Astrocyte of the cerebellum (primary cell): ENCODE results near the gene RPL36AL.

Experiments
- DNase-seq: peaks from one replicate; pipeline ENCODE4 v3.0.0-alpha.2; 2011; ENCODE audit warnings: low read depth
- H3K4me3 ChIP-seq: 2 replicates; pipeline ENCODE4 v1.5.1; 2011; ENCODE audit warnings: mild to moderate bottlenecking, low read depth, low read length, moderate library complexity
- in situ Hi-C: cut with HindIII; loops from 2 replicates; pipeline ENCODE4 v1.10.0; 2017; ENCODE audit warnings: low sequenced_read_pairs
- TF ChIP-seq, protein P1 (sequence below): IDR thresholded peaks from 2 replicates; pipeline ENCODE4 v1.5.1; 2012; ENCODE audit warnings: low read length, low read depth, moderate library complexity, mild to moderate bottlenecking; ENCODE audit errors: missing control alignments

The RPL36AL gene

DNA sequence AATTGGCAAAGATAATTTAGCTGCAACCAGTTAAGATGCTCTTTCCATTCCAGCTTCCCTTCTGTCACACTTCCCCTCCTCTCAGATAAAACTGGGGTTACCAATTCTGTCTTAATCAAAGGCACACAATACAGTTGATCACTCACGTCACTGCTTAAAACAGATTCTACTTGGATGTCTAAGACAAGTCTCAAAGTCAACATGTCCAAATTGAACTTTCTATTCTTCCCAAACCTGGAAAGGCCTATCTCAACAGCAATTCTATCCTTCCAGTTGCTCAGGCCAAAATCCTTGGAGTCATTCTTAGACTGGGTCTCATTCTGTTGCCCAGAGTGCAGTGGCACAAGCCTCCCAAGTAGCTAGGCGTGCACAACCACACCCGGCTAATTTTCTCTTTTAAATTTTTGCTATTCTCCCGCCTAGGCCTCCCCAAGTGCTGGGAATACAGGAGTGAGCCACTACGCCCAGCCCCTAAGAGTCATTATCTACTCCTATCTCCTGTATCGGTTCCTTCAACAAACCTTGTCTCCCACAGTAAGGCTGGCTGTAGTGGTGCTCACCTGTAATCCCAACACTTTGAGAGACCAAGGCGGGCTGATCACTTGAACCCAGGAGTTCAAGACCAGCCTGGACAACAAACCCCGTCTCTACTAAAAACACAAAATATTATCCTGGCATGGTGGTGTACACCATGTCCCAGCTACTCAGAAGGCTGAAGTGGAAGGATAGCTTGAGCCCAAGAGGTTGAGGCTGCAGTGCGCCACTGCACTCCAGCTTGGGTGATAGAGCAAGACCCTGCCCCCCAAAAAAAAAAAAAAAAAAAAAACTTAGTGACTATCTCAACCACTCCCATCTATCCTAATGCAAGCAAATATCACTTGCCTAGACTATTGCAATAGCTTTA, 39.0 kb downstream of the RPL36AL start:
- no peak overlapping the region for H3K4me3 ChIP-seq
- no peak for DNase-seq
- TF ChIP-seq, protein P1, sequence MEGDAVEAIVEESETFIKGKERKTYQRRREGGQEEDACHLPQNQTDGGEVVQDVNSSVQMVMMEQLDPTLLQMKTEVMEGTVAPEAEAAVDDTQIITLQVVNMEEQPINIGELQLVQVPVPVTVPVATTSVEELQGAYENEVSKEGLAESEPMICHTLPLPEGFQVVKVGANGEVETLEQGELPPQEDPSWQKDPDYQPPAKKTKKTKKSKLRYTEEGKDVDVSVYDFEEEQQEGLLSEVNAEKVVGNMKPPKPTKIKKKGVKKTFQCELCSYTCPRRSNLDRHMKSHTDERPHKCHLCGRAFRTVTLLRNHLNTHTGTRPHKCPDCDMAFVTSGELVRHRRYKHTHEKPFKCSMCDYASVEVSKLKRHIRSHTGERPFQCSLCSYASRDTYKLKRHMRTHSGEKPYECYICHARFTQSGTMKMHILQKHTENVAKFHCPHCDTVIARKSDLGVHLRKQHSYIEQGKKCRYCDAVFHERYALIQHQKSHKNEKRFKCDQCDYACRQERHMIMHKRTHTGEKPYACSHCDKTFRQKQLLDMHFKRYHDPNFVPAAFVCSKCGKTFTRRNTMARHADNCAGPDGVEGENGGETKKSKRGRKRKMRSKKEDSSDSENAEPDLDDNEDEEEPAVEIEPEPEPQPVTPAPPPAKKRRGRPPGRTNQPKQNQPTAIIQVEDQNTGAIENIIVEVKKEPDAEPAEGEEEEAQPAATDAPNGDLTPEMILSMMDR, result no peak
- in situ Hi-C loops, result no loop called here

DNA sequence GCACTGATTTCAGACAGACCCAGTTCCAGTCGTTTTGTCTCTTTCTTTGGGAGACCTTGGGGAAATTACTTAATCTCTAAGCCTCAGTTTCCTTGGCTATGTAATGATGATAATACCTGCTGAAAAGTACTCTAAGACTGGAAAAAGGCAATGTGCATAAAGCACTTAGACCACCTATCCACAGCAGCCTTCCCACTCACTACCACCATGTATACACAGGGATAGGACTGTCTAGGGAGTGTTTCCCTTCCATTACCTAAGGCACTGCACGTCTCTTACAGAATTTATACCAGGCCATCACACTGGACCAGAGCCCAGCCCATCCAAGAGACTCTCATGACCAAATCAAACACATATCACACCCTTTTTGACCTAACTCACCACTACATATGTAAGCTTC, 40.6 kb downstream of the RPL36AL start:
- no peak for DNase-seq
- TF ChIP-seq, protein P1, result no peak
- in situ Hi-C loops, result no loop called here
- no peak overlapping the region for H3K4me3 ChIP-seq

DNA sequence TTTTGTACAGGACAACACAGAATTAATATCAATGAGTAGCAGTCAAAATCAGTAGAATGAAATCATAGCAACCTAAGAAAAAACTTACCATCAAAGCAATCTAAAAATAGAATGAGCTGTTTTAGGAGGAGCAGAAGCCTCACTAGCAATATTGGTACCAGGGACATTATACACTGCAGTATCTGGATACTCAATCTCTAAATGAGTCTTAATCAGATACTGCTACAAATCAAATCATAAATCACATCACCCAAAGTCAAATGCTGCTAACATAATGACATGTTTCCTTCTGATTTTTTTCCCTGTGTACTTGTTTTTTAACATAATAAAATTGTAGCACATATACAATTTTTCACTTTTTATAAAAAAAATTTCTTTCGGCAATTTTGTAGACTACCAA, 42.3 kb downstream of the RPL36AL start:
- DNase-seq, result no peak
- TF ChIP-seq, protein P1, result no peak
- no peak overlapping the region for H3K4me3 ChIP-seq
- in situ Hi-C loops, result no loop called here

DNA sequence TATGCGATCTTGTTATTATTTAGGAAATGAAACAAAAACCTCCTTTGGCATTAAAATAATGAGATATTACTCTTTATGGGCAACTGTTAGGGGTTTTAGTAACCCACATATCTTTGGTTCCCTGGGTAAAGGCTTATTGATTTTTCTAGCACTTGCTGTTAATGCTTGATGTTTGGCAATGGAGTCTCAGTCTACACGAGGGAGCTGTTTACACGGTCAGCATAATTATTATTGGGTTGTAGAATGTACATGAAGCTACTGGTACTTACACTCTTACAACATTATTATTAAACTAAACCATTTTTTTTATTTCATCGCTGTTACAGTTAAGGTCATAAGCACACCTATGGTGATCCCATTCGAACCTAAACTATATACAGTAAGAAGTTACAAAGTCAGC, 46.4 kb downstream of the RPL36AL start:
- in situ Hi-C loops, result no loop called here
- TF ChIP-seq, protein P1, result no peak
- DNase-seq, result no peak

DNA sequence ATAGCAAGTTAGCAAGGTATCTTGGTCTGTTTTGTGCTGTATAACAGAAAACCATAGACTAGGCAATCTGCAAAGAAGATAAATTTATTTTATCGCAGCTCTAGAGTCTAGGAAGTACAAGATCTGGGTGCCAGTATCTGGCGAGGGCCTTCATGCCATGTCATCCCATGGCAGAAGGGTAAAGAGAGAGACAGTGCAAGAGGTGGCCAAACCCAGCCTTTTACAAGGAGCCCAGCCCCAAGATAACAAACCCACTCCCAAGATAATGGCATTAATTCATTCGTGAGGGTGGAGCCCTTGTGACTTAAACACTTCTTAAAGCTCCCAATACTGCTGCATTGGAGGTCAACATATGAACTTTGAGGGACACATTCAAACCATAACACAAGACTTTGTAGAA, 51.1 kb downstream of the RPL36AL start:
- in situ Hi-C loops, result no loop called here
- no peak overlapping the region for H3K4me3 ChIP-seq
- TF ChIP-seq, protein P1, result no peak
- DNase-seq, result no peak

More for the DNA sequence above, 46.4 kb downstream of the RPL36AL start:
- no peak overlapping the region for H3K4me3 ChIP-seq
